Lower leg skin (tissue), 3 donors: ENCODE measurements around the gene IRAK1BP1.

ENCODE experiments used
- CTCF ChIP-seq, 3 donors: fragments of 450-650 bp; IDR thresholded peaks; one replicate each; pipeline ENCODE4 v1.5.1; 2016; ENCODE audit warnings: antibody characterized with exemption in 3 of 3, mild to moderate bottlenecking in 3 of 3, moderate library complexity in 2 of 3
- POLR2A ChIP-seq, 2 donors: fragments of 450-650 bp; IDR thresholded peaks; one replicate each; pipeline ENCODE4 v1.6.1; 2016 to 2017; ENCODE audit warnings: antibody characterized with exemption in 2 of 2, mild to moderate bottlenecking in 1 of 2, moderate library complexity in 1 of 2

- TF ChIP-seq CTCF (IDR thresholded peaks at IDR 0.05) = no peak
- no peak for TF ChIP-seq POLR2A (IDR thresholded peaks at IDR 0.05)
Measured at GRCh38 chr6:78836598-78836997, 30.8 kb upstream of the IRAK1BP1 start.
